BLaER1 (cell line): ENCODE measurements around the gene GRM5.

ENCODE experiments used
- H3K27ac ChIP-seq: shearing (Covaris generic); formaldehyde crosslinking; 2 replicates; pipeline ENCODE4 v1.8.1; 2022
- H3K27me3 ChIP-seq: shearing (Covaris generic); formaldehyde crosslinking; 2 replicates; pipeline ENCODE4 v1.8.1; 2022
- H3K36me3 ChIP-seq: shearing (Covaris generic); formaldehyde crosslinking; 2 replicates; pipeline ENCODE4 v1.8.1; 2022
- H3K4me1 ChIP-seq: shearing (Covaris generic); formaldehyde crosslinking; 2 replicates; pipeline ENCODE4 v1.8.1; 2022
- H3K4me2 ChIP-seq: shearing (Covaris generic); formaldehyde crosslinking; 2 replicates; pipeline ENCODE4 v1.8.1; 2022
- H3K4me3 ChIP-seq: shearing (Covaris generic); formaldehyde crosslinking; 2 replicates; pipeline ENCODE4 v1.8.1; 2022
- H3K9ac ChIP-seq: shearing (Covaris generic); formaldehyde crosslinking; 2 replicates; pipeline ENCODE4 v1.8.1; 2022
- H3K9me3 ChIP-seq: shearing (Covaris generic); formaldehyde crosslinking; 2 replicates; pipeline ENCODE4 v1.8.1; 2022
- H4K20me1 ChIP-seq: shearing (Covaris generic); formaldehyde crosslinking; 2 replicates; pipeline ENCODE4 v1.8.1; 2022
- Cebpa-rat ChIP-seq: shearing (Covaris generic); IDR thresholded peaks from 2 replicates; pipeline ENCODE4 v1.8.1; 2022

The GRM5 gene

DNA sequence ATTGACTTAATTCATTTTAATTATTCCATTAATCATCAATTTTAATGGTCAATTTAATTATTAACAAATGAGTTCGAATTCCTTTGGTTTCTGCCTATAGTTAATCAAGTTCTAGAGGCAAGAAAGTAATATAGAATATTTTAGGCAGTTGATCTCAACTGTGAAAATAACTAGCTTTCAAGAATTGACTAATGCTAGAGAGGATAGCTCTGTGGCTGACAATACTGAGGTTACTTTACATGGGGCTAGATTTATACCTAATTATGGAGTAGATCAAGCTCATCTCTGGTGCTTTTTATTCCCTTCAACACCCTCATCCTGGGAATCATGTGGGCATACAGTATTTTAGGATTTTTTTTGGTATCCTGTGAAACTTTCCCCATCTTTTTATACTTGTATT lies 259.4 kb downstream of the GRM5 start:
- Histone ChIP-seq H3K4me2 (no peak overlapping the region), H3K4me3 (no peak overlapping the region), H3K36me3 (no peaks in the 10 kb centered on the region), H3K4me1 (no peaks in the 10 kb centered on the region), H3K9me3 (no peaks in the 10 kb centered on the region), H4K20me1 (no peaks in the 10 kb centered on the region), H3K27ac (no peak overlapping the region), H3K27me3 (no peaks in the 10 kb centered on the region), H3K9ac (no peak overlapping the region)
- TF ChIP-seq Cebpa-rat, result no peak

DNA sequence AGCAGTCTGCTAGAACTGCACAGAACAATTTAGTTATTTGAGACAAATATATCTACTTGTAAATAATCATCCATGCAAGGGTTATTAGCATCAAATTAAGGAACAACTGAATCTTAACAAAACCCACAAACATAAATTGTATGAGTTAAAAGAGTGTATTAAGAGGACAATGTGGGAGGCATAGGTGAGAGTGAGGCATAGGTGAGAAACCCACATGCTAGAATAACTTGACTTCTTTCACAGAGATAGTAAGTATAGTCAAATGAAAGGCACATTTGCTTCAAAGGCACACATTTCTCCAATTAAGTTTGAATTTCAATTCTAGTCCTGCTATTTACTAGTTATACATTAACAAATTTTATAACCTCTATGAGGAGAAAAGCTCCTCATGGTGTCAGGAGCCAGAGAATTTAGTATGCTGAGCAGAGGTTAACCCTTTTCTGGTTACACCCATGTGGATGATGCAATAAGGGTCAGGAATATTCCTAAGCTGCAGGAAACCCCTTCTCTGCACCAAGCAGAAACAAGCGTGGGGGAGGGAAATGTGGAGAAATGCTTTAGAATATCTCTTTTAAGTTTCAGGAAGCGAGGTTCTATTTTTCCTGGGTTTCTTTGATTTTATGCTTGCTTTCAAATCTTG lies 264.2 kb downstream of the GRM5 start:
- Histone ChIP-seq H3K9me3 (no peaks in the 10 kb centered on the region), H3K4me2 (no peak overlapping the region), H3K27ac (no peak overlapping the region), H4K20me1 (no peaks in the 10 kb centered on the region), H3K9ac (no peak overlapping the region), H3K4me3 (no peak overlapping the region), H3K27me3 (no peaks in the 10 kb centered on the region), H3K36me3 (no peaks in the 10 kb centered on the region), H3K4me1 (no peaks in the 10 kb centered on the region)
- no peak for TF ChIP-seq Cebpa-rat

DNA sequence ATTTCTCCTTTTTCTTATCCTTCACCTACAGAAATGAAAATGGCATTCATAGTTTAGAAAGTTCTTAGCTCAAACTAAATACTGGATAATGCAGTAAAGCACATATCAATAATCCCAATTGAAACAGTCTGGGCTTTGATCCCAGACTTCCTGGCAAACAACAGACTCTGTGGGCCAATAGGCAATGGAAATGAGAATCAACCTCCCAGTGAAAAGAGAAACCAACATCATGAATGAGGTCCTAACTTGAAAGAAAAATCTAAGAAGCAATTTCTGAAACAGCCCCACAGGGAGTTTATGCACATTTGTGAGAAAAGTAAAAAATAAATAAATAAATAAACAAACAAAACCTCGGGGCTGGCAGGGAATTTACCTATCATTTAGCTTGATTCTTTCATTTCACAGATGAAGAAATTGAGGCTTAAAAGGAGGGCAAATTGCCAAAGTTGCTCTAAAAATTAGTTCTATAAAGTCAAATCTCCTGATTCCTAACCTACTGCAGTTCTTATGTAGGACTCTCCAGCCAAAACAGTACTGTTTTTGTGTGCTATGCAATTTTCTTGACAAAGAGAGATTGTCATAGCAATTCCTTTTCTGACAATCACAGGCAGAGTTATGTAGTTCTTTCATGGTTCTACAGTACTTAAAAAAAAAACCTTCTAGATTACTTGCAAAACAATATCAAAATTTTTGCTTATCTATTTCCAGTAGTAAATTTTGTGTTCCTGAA lies 265.8 kb downstream of the GRM5 start:
- H3K9ac ChIP-seq, result no peak overlapping the region
- H3K4me1 ChIP-seq, result no peaks in the 10 kb centered on the region
- H3K4me3 ChIP-seq, result no peak overlapping the region
- TF ChIP-seq Cebpa-rat, result no peak
- H3K36me3 ChIP-seq, result no peaks in the 10 kb centered on the region
- H4K20me1 ChIP-seq, result no peaks in the 10 kb centered on the region
- H3K9me3 ChIP-seq, result no peaks in the 10 kb centered on the region
- H3K27ac ChIP-seq, result no peak overlapping the region
- H3K4me2 ChIP-seq, result no peak overlapping the region
- no peaks in the 10 kb centered on the region for H3K27me3 ChIP-seq

DNA sequence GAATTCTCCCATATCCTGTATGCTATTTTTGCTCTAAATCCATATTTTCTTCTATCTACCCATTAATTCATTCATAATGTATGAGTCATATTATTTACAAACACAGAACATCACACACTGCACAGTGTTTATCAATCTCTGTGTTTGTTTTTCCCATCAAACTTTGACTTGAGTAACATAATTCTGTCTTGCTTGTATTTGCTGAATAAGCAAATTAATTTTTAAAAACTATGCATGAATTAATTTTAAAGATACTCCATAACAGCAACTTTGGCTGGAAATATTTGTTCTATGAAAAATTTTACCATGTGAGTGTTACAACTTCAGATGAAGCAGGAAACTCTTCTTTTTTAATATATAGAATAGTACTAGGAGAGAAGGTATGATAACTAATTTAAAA lies 275.6 kb downstream of the GRM5 start:
- no peaks in the 10 kb centered on the region for H3K4me1 ChIP-seq
- no peak overlapping the region for H3K4me3 ChIP-seq
- H3K27ac ChIP-seq, result no peak overlapping the region
- H4K20me1 ChIP-seq, result no peaks in the 10 kb centered on the region
- no peaks in the 10 kb centered on the region for H3K9me3 ChIP-seq
- H3K36me3 ChIP-seq, result no peaks in the 10 kb centered on the region
- no peak for TF ChIP-seq Cebpa-rat
- no peaks in the 10 kb centered on the region for H3K27me3 ChIP-seq
- no peak overlapping the region for H3K9ac ChIP-seq
- no peak overlapping the region for H3K4me2 ChIP-seq

DNA sequence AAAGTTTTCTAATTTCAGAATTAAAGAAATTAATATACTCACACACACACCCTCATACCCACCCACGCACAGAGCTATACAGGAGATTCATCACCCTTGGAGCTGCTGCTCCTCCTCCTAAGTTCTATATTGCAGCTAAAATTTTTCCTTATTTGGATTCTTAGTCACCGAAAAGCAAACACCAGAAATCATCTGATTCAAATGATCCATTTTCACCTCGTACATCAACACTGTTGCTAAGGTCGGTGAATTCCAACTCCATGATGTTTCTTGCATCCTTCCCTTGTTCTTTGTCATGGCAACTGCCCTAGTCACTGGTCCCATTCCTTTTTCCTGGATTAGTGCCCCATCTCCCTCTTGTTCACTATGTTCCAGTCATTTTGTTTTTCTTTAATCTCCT lies 286.2 kb downstream of the GRM5 start:
- Histone ChIP-seq H3K4me2 (no peak overlapping the region), H3K4me3 (no peak overlapping the region), H3K27me3 (no peaks in the 10 kb centered on the region), H4K20me1 (no peaks in the 10 kb centered on the region), H3K36me3 (no peaks in the 10 kb centered on the region), H3K4me1 (no peaks in the 10 kb centered on the region), H3K9me3 (no peaks in the 10 kb centered on the region), H3K9ac (no peak overlapping the region), H3K27ac (no peak overlapping the region)
- TF ChIP-seq Cebpa-rat, result no peak

DNA sequence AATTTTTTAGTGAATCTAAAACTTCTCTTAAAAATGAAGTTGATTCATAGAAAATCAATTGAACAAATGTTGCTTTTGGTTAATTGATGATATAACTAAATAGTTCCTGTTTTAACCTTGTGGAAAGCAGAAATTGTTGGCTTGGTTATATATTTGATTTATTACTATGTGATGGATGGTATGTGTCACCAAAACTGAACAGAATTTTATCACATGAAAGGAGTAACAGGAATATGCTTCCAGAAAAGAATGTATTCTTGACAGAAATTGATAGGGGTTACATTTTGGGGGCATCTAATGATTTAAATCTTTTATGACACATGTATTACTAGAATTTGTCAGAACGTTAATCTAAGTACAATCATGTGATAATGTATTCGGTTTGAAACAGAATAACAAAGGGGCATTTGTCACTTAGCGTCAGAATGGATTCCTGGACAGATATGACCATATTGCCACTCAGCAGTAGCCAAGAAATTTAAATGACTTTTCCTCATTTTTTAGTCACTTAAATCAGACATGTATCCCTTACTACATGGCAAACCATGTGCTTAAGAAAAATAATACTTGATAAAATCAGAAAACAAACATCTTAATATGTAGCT lies 295.2 kb downstream of the GRM5 start:
- no peaks in the 10 kb centered on the region for H3K36me3 ChIP-seq
- TF ChIP-seq Cebpa-rat, result no peak
- H3K4me2 ChIP-seq, result no peak overlapping the region
- no peak overlapping the region for H3K4me3 ChIP-seq
- H3K9me3 ChIP-seq, result no peaks in the 10 kb centered on the region
- no peaks in the 10 kb centered on the region for H4K20me1 ChIP-seq
- H3K27ac ChIP-seq, result no peak overlapping the region
- H3K27me3 ChIP-seq, result no peaks in the 10 kb centered on the region
- H3K9ac ChIP-seq, result no peak overlapping the region
- H3K4me1 ChIP-seq, result no peaks in the 10 kb centered on the region

DNA sequence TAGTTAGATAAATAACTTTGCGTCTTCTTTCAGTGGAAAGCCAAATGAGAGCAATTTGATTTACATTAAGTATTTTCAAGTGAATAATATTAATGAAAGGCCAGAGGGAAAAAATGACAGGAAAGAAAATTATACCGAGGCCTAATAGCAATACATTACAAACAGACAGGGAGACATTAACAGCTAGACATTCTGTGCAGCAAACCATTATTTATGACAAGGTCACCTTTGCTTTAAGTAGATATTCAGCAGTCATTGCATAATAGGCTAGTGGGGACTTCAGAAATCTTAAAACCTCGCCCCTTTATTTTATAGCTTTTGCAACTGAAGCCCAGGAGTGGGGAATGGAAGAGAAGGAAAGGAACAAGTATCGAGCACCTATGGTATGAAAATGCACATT lies 321.6 kb downstream of the GRM5 start:
- Histone ChIP-seq H3K27me3 (no peaks in the 10 kb centered on the region), H3K27ac (no peak overlapping the region), H3K9ac (no peak overlapping the region), H4K20me1 (no peaks in the 10 kb centered on the region), H3K4me1 (no peaks in the 10 kb centered on the region), H3K4me3 (no peak overlapping the region), H3K9me3 (no peaks in the 10 kb centered on the region), H3K36me3 (no peaks in the 10 kb centered on the region), H3K4me2 (no peak overlapping the region)
- no peak for TF ChIP-seq Cebpa-rat

DNA sequence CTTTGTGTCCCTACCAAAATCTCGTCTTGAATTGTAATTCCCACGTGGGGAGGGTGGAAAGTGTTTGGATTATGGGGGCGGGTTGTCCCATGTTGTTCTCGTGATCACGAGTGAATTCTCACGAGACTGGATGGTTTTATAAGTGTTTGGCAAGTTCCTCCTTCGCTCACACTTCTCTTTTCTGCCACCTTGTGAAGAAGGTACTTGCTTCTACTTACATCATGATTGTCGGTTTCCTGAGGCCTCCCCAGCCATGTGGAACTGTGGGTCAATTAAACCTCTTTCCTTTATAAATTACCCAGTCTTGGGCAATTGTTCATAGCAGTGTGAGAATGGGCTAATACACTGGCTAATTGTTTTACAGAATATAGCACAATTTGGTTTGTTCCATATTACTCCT lies 326.3 kb downstream of the GRM5 start:
- no peaks in the 10 kb centered on the region for H3K9me3 ChIP-seq
- TF ChIP-seq Cebpa-rat, result no peak
- no peaks in the 10 kb centered on the region for H4K20me1 ChIP-seq
- no peak overlapping the region for H3K9ac ChIP-seq
- no peaks in the 10 kb centered on the region for H3K36me3 ChIP-seq
- no peak overlapping the region for H3K4me2 ChIP-seq
- no peak overlapping the region for H3K4me3 ChIP-seq
- H3K27ac ChIP-seq, result no peak overlapping the region
- no peaks in the 10 kb centered on the region for H3K27me3 ChIP-seq
- H3K4me1 ChIP-seq, result no peaks in the 10 kb centered on the region

DNA sequence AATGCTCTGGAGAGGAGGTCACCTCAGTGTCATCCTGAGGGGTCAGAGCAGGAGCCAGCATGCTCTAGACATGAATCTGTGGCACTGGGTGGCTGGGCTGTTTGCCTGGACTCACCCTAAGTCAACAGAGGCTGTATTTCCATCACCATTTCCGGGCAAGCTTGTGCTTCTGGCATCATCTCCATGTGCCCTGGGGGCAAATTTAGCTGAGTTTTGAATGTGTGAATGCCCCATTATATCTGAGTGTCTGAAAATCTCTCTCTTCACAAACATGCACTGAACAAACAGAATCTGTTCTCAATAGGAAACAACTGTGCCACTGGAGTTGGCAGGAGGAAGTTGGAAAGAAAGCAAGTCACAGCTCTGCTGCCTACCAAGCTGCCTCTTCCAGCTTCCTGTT lies 356.2 kb downstream of the GRM5 start:
- no peak for TF ChIP-seq Cebpa-rat

DNA sequence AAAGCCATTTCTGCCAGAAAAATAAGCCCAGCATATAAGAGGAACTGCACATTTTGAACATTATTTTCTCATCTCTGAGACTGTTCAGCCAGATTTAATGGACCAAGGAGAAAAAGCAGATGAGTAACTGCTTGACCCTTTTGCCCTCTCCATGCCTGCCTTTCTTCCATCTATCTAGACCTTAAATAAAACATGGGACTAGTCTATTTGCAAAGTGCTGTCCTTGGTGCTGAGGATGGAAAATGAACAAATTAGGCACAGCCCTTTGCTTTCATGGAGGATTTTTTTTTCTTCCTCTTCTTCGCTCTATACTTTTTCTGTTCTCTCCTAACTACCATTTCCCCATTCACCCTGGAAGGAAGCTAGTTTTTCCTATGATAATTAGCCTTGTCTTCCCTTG lies 361.3 kb downstream of the GRM5 start:
- H4K20me1 ChIP-seq, result no peaks in the 10 kb centered on the region
- H3K9ac ChIP-seq, result no peak overlapping the region
- no peaks in the 10 kb centered on the region for H3K36me3 ChIP-seq
- TF ChIP-seq Cebpa-rat, result no peak
- H3K27me3 ChIP-seq, result no peaks in the 10 kb centered on the region
- H3K4me3 ChIP-seq, result no peak overlapping the region
- H3K4me2 ChIP-seq, result no peak overlapping the region
- no peaks in the 10 kb centered on the region for H3K9me3 ChIP-seq
- H3K4me1 ChIP-seq, result no peaks in the 10 kb centered on the region
- H3K27ac ChIP-seq, result no peak overlapping the region

More for the DNA sequence above, 356.2 kb downstream of the GRM5 start:
- Histone ChIP-seq H3K36me3 (no peaks in the 10 kb centered on the region), H3K4me2 (no peak overlapping the region), H3K4me1 (no peaks in the 10 kb centered on the region), H3K9me3 (no peaks in the 10 kb centered on the region), H4K20me1 (no peaks in the 10 kb centered on the region), H3K27me3 (no peaks in the 10 kb centered on the region), H3K9ac (no peak overlapping the region), H3K27ac (no peak overlapping the region), H3K4me3 (no peak overlapping the region)
